Suprapubic skin (tissue), 4 donors: ENCODE results near the gene PAK6. TPM values are rescaled to one million over a fixed set of nuclear protein-coding genes. Genes with fewer than 3 reads are reported as not detected.

Source experiments
- DNase-seq, 2 donors: peaks; one replicate each; pipeline ENCODE4 v3.0.0-alpha.2; 2019; ENCODE audit warnings: low spot score in 2 of 2
- H3K27ac ChIP-seq: fragments of 200-600 bp; sonication (generic); one replicate; pipeline ENCODE4 v1.5.1; 2019
- H3K27me3 ChIP-seq: fragments of 200-600 bp; sonication (generic); one replicate; pipeline ENCODE4 v1.5.1; 2019
- H3K36me3 ChIP-seq: fragments of 200-600 bp; sonication (generic); one replicate; pipeline ENCODE4 v1.5.1; 2019
- H3K4me1 ChIP-seq: fragments of 200-600 bp; sonication (generic); one replicate; pipeline ENCODE4 v1.5.1; 2019
- H3K4me3 ChIP-seq: fragments of 200-600 bp; sonication (generic); one replicate; pipeline ENCODE4 v1.5.1; 2019; ENCODE audit warnings: mild to moderate bottlenecking
- H3K9me3 ChIP-seq: fragments of 200-600 bp; sonication (generic); one replicate; pipeline ENCODE4 v1.5.1; 2019
- EP300 ChIP-seq: sonication (generic); formaldehyde crosslinking; IDR thresholded peaks from one replicate; pipeline ENCODE4 v1.6.1; 2017; ENCODE audit warnings: antibody characterized with exemption
- POLR2A ChIP-seq, 2 donors: fragments of 450-650 bp; IDR thresholded peaks; one replicate each; pipeline ENCODE4 v1.6.1; 2017; ENCODE audit warnings: antibody characterized with exemption in 2 of 2, mild to moderate bottlenecking in 2 of 2, moderate library complexity in 2 of 2
- POLR2AphosphoS5 ChIP-seq, 3 donors: sonication (generic); formaldehyde crosslinking; IDR thresholded peaks; one replicate each; pipeline ENCODE4 v1.6.1; 2017; ENCODE audit warnings: antibody characterized with exemption in 3 of 3
- WGBS: methylation state at CpG from one replicate; pipeline ENCODE4 v1.1.5; 2018; 5-methylcytosine and 5-hydroxymethylcytosine counted together
- total RNA-seq, 4 donors: library from RNA; depleted of rRNA; stranded (reverse); fragments of >200 nt; gene quantifications; one replicate each; pipeline ENCODE4 v1.1.0, GENCODE V29; 2016
- TF ChIP-seq, protein P1 (sequence below), 2 donors: fragments of 200-600 bp in 1 of 2; fragments of 450-650 bp in 1 of 2; sonication (generic) in 1 of 2; IDR thresholded peaks; one replicate each; pipeline ENCODE4 v1.5.1; 2016 to 2019; ENCODE audit warnings: antibody characterized with exemption in 2 of 2, mild to moderate bottlenecking in 1 of 2, moderate library complexity in 1 of 2

The PAK6 gene
- total RNA-seq, 4 donors from 2014 or later, result 71.7 to 145 (median 79.2) TPM

DNA sequence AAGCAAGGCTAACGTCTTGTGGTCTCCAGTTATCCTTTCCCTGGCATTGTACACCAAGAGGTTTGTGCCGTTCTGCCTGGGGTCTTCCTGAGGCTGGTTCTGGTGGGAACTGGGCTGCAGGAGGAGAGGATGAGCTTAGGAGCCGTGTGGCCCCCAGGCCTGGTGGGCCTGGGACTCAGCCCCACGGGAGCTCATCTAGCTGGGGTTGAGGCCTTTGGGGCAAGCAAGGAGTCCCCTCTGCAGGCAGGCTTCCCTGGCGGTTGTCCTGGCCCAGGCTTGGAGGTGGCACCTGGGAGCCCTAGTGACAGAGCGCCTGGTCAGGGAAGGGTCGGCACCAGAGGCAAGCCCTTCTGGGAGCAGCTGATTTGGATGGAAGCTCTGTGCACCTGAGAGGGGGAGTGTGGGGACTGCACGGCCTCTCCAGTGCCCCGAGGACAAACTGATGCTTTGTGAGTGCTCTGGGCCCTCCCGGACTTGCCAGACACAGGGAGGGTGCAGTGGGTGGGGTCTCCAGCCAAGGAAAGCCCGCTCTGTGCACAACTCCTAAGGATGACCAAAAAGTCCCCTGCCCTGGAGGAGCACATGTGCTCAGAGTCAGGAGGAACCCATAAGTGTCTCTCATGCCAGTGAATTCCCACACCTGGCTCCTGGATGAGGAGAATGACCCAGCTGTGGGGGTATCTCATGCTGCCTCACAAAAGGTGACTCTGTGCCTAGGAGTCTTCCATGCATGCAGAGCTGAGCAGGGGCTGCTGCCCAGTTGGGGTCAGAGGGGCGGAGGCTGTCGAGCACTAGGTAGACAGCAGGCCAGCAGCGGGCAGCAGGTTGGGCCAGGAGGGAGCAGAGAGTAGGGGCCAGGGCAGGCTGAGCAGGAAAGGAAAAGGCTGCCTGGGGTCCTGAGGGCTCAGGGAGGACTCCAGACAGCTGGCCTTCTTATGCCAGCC lies 2.7 kb downstream of the PAK6 start:
- H3K4me3 ChIP-seq, result peak overlapping the region; percentile 42
- peak overlapping the region; percentile 92 for H3K27ac ChIP-seq
- H3K27me3 ChIP-seq, result peaks cover 8% of the 10 kb centered on the region
- peaks cover 74% of the 10 kb centered on the region for H3K4me1 ChIP-seq
- no peaks in the 10 kb centered on the region for H3K36me3 ChIP-seq
- H3K9me3 ChIP-seq, result no peaks in the 10 kb centered on the region
- 48% methylated on average over 7 of the region's 14 CpGs for WGBS
- peak in 1 of 2 donors; percentile 54 for DNase-seq
- TF ChIP-seq EP300 (no peak), POLR2AphosphoS5 (IDR thresholded peaks at IDR 0.05) (no peak), POLR2A (IDR thresholded peaks at IDR 0.05) (no peak)
- TF ChIP-seq, protein P1, sequence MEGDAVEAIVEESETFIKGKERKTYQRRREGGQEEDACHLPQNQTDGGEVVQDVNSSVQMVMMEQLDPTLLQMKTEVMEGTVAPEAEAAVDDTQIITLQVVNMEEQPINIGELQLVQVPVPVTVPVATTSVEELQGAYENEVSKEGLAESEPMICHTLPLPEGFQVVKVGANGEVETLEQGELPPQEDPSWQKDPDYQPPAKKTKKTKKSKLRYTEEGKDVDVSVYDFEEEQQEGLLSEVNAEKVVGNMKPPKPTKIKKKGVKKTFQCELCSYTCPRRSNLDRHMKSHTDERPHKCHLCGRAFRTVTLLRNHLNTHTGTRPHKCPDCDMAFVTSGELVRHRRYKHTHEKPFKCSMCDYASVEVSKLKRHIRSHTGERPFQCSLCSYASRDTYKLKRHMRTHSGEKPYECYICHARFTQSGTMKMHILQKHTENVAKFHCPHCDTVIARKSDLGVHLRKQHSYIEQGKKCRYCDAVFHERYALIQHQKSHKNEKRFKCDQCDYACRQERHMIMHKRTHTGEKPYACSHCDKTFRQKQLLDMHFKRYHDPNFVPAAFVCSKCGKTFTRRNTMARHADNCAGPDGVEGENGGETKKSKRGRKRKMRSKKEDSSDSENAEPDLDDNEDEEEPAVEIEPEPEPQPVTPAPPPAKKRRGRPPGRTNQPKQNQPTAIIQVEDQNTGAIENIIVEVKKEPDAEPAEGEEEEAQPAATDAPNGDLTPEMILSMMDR (IDR thresholded peaks at IDR 0.05), result no peak

DNA sequence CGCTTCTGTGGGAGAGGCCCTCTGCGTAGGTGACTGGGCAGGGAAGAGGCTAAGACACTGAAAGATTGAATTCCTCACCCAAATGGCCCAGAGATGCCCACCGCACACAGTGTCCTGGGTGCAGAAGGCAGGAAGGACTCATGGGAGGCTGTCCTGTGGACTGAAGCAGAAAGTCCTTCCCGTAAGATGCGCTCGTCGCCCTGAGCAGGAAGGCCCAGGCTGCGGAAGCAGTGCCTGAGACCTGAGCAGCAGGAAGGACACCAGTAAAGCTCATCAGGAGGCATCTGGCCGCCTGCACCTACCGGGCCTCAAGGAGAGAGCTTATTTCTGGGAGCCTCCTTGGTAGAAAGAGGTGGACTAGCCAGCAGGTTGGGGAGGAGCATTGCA lies 3.3 kb downstream of the PAK6 start:
- peaks cover 81% of the 10 kb centered on the region for H3K4me1 ChIP-seq
- H3K4me3 ChIP-seq, result peak overlapping the region; percentile 42
- no peak for TF ChIP-seq EP300

DNA sequence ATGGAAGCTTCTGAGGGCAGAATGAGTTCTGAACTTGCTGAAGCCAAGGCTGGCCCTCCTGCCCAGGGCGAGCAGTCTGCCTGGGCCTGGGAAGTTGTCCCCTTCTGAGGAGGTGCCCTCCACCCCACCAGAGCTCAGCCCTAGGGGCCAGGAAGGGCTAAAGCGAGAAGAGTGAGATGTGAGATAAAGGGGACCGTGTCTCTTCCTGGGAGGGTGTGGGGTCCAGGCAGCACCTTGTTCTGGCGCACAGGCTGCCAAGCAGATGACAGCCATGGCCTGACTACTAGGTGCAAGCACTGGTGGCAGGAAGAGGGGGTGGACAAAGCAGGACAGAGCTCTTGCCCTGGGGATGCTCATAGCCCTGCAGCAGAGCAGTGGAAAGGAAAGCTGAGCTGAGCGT lies 3.7 kb downstream of the PAK6 start:
- TF ChIP-seq POLR2AphosphoS5 (IDR thresholded peaks at IDR 0.05) (no peak), EP300 (no peak), POLR2A (IDR thresholded peaks at IDR 0.05) (no peak)
- TF ChIP-seq, protein P1 (IDR thresholded peaks at IDR 0.05), result no peak
- H3K27me3 ChIP-seq, result peaks cover 8% of the 10 kb centered on the region
- H3K27ac ChIP-seq, result peak overlapping the region; percentile 3
- peaks cover 81% of the 10 kb centered on the region for H3K4me1 ChIP-seq
- peak overlapping the region; percentile 42 for H3K4me3 ChIP-seq
- H3K9me3 ChIP-seq, result no peaks in the 10 kb centered on the region
- DNase-seq, result peak in 1 of 2 donors; percentile 46
- H3K36me3 ChIP-seq, result no peaks in the 10 kb centered on the region
- WGBS, result 74% methylated on average over 3 of the region's 5 CpGs

More for the DNA sequence above, 3.3 kb downstream of the PAK6 start:
- peaks cover 8% of the 10 kb centered on the region for H3K27me3 ChIP-seq
- peak overlapping the region; percentile 3 for H3K27ac ChIP-seq
- no peaks in the 10 kb centered on the region for H3K9me3 ChIP-seq
- peak in 1 of 2 donors; percentile 46 for DNase-seq
- no peaks in the 10 kb centered on the region for H3K36me3 ChIP-seq
- 91% methylated on average over 7 of the region's 10 CpGs for WGBS

DNA sequence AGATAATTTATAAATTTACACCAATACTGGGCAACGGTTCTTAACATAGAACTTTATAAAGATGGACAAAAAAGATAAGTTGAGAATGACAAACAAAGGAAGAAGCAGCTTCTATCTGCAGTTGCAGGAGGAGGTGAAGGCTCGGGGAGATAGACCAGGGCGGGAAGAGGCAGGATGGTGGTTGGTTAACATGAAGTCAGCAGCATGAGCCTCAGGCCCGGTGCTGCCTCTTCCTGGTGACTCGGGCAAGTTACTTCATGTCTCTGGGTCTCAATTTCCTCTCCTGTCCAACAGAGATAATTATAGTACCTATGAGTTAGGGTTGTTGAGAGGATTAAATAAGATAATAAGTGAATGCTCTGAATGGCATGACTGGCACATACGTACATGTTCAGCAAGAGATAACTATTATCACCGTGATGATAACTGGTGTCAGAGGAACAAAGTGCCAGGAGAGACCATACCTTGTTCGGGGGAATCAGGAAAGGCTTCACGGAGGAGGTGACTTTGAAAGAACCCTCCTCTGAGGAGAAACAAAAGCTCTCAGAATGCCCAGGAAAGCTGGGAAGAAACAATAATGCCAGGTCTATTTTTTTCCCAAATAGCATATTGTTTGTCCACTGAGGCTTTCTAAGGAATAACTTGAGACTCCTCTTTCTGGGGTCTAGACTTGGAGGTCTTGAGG lies 4.4 kb downstream of the PAK6 start:
- peaks cover 87% of the 10 kb centered on the region for H3K4me1 ChIP-seq
- peaks cover 8% of the 10 kb centered on the region for H3K27me3 ChIP-seq
- H3K9me3 ChIP-seq, result no peaks in the 10 kb centered on the region
- DNase-seq, result peak in 1 of 2 donors; percentile 37
- WGBS, result 58% methylated on average over 9 of the region's 9 CpGs
- TF ChIP-seq POLR2AphosphoS5 (IDR thresholded peaks at IDR 0.05) (no peak), EP300 (no peak), POLR2A (IDR thresholded peaks at IDR 0.05) (no peak)
- TF ChIP-seq, protein P1 (IDR thresholded peaks at IDR 0.05), result no peak
- H3K36me3 ChIP-seq, result no peaks in the 10 kb centered on the region
- H3K4me3 ChIP-seq, result no peak overlapping the region
- H3K27ac ChIP-seq, result peak overlapping the region; percentile 3

DNA sequence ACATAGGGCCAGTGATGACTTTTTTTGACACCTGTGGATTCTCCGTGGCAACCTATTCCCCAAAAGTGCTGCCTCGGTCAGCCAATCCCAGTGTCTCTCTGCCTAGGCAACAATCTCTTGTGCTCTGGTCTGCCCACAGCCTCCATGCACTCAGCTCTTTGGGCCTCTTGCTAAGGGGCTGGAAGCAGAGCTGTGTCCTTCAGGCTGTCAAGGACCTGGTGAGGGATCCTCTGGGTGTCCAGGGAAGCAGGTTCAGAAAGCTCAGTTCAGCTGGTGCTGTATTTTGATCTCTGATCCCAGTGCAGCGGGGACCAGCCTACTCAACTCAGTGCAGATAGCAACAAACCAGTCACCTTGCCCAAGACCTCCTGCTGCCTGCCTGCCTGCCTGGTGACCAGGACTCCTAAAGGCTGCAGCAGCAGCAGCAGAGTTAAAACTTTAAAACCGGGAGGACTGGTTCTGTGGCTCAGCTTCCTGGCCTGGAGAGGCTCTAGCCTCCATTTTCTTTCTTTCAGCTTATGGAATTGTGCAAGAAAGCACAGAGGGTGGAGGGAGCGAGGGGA lies 6.2 kb downstream of the PAK6 start:
- H3K27ac ChIP-seq, result peak overlapping the region; percentile 78
- DNase-seq, result peak; percentile 51 to 52

More for the DNA sequence above, 6.2 kb downstream of the PAK6 start:
- Histone ChIP-seq H3K36me3 (no peaks in the 10 kb centered on the region), H3K4me1 (peaks cover 85% of the 10 kb centered on the region), H3K9me3 (no peaks in the 10 kb centered on the region), H3K4me3 (no peak overlapping the region), H3K27me3 (peaks cover under 1% of the 10 kb centered on the region)
- 46% methylated on average over 4 of the region's 5 CpGs for WGBS
- TF ChIP-seq EP300, result no peak
